GM21367 (cell line): ENCODE data around the gene MACC1.
"Not testable (repeated sequence)": the region's sequence is repeated elsewhere in the genome, so short reads cannot be mapped to it uniquely, and the experiment has no call there.

Source experiments
- ATAC-seq: cut with Tn5 transposase; IDR thresholded peaks from one replicate; pipeline ENCODE4 v1.9.1; 2021; ENCODE audit not compliant: unreplicated experiment

The MACC1 gene

DNA sequence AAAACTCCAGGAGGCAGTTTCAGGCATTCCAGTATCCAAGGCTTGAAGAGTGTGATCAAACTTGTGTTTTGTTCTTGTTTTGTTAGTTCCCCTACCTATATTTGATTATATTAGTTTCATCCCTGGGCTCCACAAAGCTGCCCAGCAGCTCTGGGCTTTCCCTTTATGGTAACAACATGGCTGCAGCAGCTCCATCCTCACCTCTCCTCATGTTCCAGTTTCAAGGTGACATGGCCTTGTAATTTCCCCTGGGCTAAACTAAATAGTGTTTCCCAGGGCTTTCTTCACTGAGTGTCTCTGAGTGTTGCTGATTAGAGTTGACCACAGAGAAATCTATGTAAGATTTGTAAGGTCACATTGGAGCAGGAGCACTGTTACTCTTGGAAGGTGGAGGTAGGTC, 83.4 kb downstream of the MACC1 start:
- no peak for ATAC-seq

- no peak for ATAC-seq
Observed at GRCh38 chr7:20132585-20132984, 84.6 kb downstream of the MACC1 start.

GRCh38 chr7:20131776-20132175, 85.4 kb downstream of the MACC1 start:
- ATAC-seq = no peak

GRCh38 chr7:20129920-20130319, 87.3 kb downstream of the MACC1 start:
- ATAC-seq = no peak

GRCh38 chr7:20128001-20128400, 89.2 kb downstream of the MACC1 start:
- ATAC-seq = no peak

DNA sequence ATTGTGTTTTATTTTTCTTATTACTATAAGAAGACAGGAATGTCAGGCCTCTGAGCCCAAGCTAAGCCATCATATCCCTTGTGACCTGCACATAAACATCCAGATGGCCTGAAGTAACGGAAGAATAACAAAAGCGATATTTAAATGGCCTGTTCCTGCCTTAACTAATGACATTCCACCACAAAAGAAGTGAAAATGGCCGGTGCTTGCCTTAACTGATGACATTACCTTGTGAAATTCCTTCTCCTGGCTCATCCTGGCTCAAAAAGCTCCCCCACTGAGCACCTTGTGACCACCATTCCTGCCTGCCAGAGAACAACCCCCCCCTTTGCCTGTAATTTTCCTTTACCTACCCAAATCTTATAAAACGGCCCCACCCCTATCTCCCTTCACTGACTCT, 91.1 kb downstream of the MACC1 start:
- ATAC-seq = not testable (repeated sequence)

DNA sequence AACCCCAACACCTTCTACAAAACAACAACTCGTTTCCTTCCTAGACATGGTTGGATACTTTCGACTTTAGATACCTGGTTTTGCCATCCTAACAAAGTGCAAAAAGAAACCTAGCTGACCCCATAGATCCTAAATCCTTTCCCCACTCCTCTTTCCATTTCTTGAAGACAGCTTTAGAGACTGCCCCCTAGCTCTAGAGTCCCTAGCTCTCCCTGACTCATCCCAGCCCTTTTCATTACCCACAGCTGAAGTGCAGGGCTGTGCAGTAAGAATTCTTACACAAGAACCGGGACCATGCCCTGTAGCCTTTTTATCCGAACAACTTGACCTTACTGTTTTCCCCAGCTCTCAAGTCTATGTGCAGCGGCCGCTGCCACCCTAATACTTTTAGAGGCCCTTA, 93.1 kb downstream of the MACC1 start:
- not testable (repeated sequence) for ATAC-seq

DNA sequence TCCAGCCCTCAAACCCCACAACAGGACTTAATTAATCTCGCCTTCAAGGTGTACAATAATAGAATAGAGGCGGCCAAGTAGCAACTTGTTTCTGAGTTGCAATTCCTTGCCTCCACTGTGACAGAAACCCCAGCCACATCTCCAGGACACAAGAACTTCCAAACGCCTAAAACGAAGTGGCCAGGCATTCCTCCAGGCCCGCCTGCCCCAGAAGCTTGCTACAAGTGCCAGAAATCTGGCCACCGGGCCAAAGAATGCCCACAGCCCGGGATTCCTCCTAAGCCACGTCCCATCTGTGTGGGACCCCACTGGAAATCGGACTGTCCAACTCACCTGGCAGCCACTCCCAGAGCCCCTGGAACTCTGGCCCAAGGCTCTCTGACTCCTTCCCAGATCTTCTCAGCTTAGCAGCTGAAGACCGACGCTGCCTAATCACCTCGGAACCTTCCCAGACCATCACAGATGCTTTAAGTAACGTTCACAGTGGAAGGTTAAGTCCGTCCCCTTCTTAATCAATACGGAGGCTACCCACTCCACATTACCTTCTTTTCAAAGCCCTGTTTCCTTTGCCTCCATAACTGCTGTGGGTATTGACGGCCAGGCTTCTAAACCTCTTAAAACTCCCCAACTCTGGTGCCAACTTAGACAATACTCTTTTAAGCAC, 94.4 kb downstream of the MACC1 start:
- not testable (repeated sequence) for ATAC-seq

DNA sequence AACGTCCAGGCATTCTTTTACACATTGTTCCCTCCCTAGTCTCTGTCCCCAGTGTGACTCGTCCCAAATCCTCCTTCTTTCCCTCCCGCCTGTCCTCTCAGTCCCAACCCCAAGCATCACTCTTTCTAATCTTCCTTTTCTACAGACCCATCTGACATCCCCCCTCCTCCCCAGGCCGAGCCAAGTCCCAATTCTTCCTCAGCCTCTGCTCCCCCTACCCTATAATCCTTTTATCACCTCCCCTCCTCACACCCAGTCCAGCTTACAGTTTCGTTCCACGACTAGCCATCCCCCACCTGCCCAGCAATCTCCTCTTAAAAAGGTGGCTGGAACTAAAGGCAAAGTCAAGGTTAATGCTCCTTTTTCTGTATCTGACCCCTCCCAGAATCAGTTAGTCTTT, 95.1 kb downstream of the MACC1 start:
- ATAC-seq = no peak

GRCh38 chr7:20121404-20121803, 95.8 kb downstream of the MACC1 start:
- ATAC-seq = no peak

DNA sequence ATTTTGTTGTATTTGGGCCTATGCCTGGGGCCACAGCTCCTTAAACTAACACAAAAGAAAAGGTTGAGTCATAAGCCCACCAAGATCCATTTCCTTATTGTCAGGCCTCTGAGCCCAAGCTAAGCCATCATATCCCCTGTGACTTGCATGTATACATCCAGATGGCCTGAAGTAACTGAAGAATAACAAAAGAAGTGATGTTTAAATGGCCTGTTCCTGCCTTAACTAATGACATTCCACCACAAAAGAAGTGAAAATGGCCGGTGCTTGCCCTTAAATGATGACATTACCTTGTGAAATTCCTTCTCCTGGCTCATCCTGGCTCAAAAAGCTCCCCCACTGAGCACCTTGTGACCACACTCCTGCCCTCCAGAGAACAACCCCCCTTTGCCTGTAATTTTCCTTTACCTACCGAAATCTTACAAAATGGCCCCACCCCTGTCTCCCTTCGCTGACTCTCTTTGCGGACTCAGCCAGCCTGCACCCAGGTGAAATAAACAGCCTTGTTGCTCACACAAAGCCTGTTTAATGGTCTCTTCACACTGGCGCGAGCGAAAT, 96.5 kb downstream of the MACC1 start:
- not testable (repeated sequence) for ATAC-seq

DNA sequence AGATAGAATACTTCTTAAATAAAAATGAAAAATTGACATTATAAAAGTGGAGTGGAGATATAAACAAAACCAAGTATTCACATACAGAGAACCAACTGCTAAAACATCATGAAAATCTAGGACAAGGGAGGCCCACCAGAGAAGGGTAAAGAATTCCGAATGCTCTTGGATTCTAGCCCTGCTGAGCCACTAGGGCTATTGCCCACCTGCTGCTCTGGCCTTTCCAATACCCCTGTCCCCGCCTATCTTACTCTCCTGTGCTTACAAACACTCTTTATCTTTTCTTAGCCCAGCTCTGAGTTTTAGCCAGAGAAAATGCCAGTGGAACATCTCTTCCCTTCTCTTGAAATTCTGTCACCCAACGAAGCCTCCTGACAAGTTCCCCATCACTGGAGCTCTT, 100.3 kb downstream of the MACC1 start:
- no peak for ATAC-seq

- peak; percentile 83 for ATAC-seq
Observed at GRCh38 chr7:20114468-20114867, 102.7 kb downstream of the MACC1 start.

- peak; percentile 92 for ATAC-seq
Observed at GRCh38 chr7:20113427-20114027, 103.7 kb downstream of the MACC1 start.

DNA sequence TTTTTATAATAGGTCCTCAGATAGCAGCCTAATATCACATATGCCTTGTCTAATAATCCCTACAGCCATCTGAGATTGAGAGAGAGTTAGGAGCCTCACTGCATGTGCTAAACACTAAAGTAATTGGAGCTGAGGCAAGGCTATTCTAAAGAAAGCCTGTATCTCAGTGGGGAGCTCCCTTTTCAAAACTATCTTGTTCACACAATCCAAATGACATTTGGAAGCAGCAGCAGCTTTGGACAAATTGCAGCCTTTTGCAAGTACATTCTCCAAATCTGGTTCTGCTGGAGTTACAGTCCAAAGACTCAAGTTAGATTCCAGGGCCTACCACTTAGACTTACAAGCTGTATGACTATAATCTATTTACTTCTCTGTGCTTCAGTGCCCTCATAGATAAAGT, 104.5 kb downstream of the MACC1 start:
- no peak for ATAC-seq

GRCh38 chr7:20111821-20112542, 105.2 kb downstream of the MACC1 start:
- ATAC-seq = no peak

DNA sequence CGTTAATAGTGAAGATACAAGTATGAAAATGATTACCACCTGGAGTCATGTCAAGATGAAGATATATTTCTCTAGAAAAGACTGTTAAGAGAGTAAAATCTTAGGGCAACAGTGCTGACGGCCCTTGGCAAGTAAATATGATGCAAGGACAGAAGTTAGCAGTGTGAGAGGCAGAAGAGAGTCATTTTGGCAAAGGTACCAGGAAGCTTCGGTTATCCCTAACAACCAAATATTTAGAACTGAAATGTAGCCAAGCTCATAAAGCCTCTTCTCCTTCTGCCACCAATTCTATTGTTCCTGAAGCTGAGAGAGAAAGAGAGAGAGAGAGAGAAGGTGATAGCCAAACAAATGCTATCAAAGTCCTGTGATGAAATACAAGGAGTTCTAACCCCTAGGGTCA, 109.6 kb downstream of the MACC1 start:
- ATAC-seq = no peak

DNA sequence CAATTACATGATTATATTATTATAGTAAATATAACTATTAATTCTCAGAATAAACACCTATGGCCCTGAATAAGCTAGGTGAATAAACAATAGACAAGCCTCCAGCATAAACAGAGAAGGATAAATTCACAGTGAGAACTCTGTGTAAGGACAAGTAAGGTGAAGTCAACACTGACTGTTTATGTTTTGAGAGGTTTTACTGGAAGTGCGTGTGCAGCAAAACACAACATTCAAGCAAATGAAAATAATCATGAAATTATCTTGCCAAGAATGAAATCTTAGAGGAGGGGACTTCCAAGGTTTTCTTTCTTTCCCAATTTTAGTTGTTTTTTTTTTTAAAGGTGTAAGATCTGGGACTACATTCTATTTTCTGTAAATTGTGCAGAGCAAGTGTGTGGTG, 112.5 kb downstream of the MACC1 start:
- no peak for ATAC-seq

DNA sequence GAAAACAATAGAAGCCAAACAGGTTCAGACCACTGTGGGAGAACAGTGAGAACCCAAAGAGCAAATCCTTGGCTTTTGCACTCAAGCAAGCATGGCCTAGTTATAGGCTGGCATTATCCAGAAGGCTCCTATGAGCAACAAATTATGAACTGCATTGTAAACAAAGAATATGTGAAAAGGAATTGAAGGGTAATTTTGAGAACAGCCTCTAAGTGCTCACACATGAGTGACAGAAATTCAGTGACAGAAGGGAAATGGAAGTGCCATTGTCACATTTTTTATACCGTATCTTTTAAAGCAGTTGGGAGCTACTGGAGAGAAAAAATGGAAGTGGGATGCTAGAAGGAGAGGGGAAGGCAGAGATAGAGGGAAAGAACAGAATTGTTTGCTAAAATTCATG, 114.2 kb downstream of the MACC1 start:
- ATAC-seq = no peak

DNA sequence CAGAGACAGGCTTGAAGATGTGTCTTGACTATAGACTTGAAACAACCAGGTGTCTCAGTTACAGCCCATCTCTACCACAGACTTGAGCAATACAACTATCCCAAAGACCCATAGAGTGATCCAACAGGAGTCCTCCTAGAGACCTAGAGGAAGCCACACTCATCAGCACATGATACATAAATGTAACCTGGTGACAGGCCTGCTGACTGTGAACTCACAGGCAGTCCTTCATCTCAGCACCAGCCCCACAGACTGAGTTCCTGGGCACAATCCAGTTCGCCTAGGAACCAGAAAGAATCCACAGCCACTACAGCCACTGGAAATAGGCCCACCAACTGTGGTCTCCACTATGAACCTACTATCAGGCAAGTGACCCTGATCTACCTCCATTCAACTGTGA, 121.3 kb downstream of the MACC1 start:
- ATAC-seq = no peak

DNA sequence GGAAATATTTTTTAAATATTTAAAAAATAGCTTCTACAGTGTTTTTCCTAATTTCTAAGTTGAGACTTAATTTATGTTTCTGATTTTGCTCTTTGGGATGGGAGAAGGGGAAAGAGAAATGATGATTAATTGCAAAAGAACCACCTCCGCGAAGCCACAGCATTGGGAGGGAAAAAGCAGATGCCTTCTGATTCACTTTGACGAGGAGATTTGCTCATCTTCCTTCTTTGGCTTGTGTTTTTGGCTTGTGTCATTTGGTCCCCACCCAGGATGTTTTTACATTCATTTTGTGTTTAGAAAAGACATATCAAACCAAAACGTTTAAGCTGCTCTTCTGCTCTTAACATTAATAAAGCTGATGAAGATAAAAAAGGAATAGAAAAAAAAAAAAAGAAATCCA, 121.7 kb downstream of the MACC1 start:
- ATAC-seq = no peak

GRCh38 chr7:20089431-20089830, 127.8 kb downstream of the MACC1 start:
- ATAC-seq = no peak
